GM21390 (cell line): Measurements from ENCODE around the gene IL17B.
A peak's percentile ranks its signal among the peaks of the same experiment; 100 is the strongest.

Source experiments
- ATAC-seq: cut with Tn5 transposase; IDR thresholded peaks from one replicate; pipeline ENCODE4 v1.9.1; 2021; ENCODE audit not compliant: unreplicated experiment

The IL17B gene

DNA sequence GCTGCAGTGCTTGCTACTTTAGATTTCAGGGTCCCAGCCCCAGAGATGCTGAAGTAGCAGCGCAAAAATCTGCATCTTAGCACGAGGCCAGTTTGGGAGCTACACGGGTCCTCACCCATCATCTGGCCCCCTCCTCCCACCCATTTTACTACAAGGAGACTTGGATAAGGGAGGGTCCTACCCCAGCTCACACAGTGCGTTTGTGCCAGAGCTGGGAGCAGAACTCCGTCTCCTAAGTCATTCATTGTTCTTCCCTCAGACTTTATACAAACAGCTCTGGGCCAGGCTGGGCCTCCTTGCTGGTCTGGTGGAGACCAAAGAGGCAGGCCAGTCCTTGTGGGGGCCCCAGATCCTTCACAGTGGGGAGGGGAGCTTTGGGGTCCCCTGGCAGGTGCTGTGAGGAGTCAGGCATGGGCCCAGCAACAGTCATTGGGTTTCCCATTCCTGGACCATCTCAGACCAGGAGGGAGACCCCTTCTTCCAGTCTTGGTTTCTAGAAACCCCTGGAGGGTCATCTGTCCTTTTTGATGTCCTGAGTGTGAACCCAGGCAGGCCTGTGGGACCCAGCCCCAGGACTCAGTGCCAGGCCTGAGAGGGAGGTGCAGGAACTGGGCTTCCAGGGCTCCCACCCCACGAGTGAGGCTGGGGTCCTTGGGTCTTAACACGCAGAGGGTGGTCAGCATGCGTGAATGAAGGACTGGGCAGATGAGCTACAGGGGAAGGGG, 2.3 kb upstream of the IL17B start:
- peak; percentile 34 for ATAC-seq

DNA sequence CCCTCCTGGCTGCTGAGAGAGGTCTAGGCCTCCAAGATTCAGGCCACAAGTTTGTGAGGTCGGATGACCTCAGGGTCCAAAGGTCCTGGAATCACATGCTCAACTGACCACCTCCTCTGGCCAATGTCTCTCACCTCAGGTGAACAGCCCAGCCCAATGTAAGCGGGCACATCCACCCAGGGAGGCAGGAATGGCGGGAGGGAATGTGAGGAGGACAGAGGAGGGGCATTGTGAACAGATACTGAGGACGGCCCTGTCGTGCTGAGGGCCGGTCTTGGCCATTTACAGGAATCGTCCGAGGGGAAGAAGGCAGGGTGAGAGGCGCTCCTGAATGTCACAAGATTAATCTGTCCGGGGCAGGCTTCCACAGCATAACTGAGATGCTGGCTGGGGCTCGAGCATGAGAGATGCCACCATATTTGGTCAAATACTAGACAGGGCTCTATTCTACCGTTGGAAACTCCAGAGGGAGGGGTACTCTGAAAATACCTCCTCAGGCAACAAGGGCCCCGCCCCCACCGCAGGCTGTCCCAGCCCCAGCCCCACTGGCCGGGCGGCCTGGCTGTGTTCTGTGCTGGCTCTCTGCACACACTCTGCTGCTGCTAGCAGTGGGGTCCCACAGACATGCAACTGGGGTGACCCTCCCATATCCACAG, 1.5 kb upstream of the IL17B start:
- ATAC-seq, result no peak

DNA sequence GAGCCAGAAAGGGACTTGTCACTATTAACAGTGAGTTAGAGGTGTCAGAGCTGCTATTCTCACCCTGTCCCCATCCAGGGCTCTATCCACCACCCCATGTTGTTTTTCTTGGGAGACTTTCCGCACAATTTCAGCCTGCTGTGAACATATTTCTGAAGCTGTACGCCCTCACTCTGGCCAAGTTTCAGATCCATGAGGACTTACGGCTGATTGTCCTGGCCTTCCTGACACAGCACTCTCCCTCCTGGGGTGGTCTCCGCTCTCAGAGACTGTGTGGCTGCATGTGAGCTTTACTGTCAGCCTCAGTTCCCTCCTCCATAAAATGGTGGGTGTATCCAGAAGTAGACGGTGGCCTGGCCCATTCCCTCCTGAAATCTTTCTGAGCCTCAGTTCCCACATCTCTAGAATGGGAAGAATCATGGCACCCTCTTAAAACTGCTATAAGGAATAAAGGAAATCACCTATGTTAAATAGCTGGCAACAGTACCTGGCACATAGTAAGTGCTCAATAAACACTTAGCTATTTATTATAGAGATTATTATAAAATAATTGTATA, 804 bp upstream of the IL17B start:
- no peak for ATAC-seq

DNA sequence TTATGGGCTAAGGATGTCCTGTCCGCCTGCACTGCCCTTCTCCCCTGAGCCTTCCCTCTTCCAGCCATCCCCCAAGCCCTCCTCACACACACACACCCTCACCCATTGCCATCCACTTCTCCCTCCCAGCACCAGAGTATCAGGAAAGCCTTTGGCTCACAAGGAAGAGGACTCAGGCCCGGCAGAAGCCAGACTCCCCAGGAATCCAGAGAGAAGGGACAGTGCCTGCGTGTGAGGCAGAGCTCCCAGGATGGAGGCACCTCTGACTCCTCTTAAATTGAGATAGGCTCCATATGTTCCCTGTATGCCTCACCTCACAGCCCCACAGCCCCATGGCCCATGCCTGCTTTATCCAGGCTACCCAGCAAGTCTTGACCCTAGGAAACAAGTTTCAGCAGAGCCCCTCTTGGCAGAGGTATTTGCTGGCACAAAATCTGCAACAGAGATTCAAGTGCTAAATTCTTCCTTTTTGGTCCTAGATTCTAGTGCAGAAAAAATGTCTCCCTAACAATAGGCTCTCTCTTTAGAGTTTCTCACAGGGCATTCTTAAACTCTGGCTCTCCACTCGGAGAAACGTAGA, 761 bp downstream of the IL17B start:
- ATAC-seq, result no peak

DNA sequence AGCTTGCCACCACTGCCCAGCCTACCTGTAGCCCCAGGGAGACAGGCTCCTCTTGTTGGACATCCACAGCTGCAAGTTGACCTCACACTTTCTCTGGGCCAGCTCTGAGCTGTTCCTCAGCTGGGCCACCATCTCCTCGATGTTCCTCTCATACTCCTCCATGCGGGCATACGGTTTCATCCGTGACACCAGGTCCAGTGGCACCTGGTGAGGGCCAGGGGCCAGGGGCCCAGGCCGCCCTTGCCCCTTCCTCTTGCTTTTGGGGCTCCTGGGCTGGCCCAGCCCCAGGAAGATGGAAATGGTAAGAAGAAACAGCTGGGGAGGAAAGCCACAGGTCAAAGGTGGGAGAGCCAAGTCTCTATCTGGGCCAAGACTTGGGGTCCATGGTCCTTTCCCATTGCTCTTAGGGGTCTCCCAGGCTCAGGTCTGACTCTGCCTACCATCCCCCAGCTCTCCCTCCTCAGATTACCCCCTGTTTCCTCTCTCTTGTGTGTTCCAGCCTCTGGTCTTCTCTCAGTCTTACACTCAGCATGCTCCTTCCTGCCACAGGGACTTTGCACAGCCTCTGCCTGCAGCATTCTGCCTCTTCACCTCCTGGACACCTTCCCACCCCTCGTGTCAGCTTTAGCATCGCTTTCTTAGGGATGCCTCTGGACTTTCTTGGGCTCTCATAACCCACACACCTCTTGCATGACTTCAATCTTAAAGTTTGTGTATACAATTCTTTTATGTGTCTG, 2.2 kb downstream of the IL17B start:
- ATAC-seq, result no peak

DNA sequence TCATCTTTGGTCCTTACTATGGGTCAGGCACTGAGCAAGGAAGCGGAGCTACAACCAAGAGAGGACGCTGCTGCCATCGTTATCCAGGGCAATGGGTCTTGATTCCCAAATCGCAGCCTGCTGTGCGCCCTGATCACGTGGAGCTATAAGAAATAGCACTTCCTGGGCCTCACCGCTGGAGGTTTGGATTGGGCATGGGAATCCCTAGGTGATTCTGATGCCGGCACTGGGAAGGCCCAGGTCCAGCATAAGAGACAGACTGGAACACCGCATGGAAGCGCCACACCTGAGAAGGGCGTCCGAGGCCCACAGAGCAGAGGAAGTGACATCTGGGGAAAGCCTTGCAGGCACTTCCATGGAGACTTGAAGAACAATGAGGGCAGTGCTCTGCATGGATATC, 3.0 kb downstream of the IL17B start:
- ATAC-seq, result no peak

DNA sequence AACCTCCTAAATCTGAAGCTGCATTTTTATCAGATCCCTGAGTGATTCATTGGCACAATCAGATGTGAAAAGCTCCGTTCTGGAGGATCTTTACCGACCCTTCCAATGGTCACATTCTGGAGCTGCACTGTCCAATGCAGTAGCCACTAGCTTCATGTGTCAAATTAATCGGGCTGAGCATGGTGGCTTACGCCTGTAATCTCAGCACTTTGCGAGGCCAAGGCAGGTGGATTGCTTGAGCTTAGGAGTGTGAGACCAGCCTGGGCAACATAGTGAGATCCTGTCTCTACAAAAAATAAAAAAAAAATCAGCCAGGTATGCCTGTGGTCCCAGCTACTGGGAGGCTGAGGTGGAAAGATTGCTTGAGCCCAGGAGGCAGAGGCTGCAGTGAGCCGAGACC, 3.7 kb downstream of the IL17B start:
- ATAC-seq, result no peak

DNA sequence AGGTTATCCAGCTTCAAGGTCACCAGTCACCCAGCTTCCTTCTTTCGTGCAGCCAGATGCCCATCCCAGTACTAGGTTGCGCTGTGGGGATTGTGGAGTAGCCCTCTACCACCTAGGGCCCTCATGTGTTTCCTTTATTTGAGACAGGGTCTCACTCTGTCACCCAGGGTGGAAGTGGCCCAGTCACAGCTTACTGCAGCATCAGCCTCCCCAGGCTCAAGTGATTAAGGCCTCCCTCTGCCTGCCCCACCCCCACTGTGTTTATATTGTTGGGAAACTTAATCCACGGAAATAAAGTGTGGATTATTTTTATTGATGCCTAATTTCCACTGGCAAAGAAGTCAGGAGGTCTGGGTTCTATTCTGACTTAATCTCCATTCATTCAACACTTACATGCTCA, 4.3 kb downstream of the IL17B start:
- no peak for ATAC-seq

DNA sequence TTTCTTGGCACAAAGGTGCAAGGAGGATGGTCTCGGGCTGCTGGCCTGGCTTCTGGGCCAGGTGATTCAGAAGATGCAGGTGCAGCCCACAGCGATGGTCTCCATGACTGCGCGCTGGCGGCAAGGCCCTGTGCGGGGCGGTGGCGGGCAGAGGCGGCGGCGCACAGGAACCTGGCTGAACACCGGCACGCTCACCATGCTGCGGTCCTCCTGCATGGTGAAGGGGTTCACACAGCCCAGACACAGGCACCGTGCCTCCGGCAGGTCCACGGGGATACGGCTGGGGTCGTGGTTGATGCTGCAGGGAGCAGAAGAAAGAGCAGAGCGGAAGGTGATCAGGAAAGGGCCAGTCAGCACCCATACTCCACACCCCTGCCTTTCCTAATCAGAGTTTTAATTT, 4.8 kb downstream of the IL17B start:
- no peak for ATAC-seq

DNA sequence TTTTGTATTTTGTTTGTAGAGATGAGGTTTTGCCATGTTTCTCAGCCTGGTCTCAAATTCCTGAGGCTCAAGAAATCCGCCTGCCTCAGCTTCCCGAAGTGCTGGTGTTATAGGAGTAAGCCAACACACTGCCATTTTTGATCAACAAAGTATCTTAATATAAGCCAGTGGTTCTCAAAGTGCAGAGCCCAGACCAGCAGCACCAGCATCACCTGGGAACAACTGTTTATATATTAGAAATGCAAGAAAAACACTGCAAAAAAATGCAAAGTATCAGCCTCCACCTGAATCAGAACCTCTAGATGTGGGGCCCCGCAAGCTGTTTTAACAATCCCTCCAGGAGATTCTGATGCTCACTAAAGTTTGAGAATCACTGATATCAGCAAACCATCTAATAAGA, 6.2 kb downstream of the IL17B start:
- no peak for ATAC-seq

DNA sequence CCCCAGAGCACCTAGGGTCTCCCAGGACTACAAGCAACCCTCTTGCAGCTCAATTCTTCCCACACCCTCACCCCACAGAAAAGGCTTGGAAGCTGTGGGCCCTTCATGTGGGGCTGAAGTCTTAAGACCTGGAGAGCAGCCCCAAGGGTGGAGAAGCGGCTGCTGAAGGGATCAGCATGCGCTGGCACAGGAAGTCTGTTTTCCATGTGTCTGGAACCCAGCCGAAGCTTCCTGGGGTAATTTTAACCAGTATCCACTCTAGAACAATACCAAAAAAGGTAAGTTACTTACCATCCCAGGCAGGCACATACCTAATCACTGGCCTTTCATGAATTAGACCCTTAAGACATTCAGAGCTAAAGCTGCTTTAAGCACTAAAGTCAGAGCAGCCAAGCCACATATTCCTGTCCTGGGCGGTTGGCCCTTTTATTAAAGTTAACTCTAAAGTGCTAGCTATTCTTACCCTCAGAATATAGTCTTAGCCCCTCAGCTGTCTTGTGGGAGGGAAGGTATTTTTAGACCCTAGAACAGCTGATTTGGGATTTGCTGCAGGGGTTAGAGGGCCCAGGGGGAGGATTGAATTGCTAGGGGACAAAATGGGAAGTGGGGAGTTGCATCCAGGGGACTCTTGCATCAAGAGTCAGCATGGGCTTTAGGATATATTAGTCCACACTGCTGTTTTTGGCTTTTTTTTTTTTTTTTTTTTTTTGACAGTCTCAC, 6.9 kb downstream of the IL17B start:
- no peak for ATAC-seq

DNA sequence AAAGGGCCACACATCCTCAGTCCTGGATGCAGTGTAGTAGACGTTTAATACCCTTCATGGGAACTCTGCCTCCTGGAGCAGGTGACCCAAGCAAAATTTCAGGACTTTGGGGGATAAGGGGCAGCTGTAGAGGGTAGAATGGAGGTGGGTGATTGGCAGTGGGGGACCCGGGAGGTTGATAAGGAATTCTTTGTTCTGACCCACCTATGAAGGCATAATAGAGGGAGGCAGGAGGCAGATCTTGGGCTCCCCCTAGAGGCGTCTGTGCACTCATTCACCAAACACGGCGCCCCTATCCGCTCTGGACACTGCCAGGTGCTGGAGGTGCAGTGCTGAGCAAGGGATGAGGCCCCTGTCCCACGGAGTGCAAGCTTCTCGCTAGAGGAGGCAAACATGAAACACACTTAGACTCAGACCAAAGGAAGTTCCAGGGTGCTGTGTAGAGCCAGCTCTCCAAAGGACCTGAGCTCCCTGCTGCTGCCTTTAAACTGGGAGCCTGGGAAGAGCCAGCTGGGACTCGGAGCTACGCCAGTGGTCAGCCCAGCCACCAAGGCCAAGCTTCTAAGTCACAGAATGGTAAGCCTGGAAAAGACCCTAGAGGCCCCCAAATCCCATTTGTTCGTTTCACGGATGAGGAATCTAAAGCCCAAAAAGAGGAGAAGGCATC, 7.7 kb downstream of the IL17B start:
- ATAC-seq, result peak; percentile 84

DNA sequence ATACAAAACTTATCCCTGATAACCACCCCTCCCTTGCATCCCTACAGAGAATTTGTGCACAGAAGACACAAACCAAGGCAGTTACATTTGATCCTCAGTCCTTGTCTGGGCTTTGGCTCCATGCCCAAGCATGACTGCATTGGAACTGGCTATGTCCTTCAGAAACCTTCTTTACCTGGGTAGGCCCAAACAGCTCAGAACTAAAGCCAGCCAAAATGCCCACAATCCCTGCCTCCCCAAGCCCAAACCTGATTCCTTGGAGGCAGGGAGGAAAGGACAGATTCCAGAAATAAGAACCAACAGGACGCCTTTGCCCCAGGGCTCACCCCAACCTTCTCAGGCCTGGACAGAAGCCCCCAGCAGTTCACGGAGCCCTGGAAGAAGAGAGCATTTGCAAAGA, 8.2 kb downstream of the IL17B start:
- ATAC-seq, result no peak

DNA sequence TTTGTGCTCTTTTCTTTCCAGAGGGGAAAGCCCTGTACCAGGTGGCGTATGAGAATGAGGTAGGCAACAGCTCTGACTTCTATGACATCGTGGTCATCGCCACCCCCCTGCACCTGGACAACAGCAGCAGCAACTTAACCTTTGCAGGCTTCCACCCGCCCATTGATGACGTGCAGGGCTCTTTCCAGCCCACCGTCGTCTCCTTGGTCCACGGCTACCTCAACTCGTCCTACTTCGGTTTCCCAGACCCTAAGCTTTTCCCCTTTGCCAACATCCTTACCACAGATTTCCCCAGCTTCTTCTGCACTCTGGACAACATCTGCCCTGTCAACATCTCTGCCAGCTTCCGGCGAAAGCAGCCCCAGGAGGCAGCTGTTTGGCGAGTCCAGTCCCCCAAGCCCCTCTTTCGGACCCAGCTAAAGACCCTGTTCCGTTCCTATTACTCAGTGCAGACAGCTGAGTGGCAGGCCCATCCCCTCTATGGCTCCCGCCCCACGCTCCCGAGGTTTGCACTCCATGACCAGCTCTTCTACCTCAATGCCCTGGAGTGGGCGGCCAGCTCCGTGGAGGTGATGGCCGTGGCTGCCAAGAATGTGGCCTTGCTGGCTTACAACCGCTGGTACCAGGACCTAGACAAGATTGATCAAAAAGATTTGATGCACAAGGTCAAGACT, 11.0 kb downstream of the IL17B start:
- no peak for ATAC-seq

DNA sequence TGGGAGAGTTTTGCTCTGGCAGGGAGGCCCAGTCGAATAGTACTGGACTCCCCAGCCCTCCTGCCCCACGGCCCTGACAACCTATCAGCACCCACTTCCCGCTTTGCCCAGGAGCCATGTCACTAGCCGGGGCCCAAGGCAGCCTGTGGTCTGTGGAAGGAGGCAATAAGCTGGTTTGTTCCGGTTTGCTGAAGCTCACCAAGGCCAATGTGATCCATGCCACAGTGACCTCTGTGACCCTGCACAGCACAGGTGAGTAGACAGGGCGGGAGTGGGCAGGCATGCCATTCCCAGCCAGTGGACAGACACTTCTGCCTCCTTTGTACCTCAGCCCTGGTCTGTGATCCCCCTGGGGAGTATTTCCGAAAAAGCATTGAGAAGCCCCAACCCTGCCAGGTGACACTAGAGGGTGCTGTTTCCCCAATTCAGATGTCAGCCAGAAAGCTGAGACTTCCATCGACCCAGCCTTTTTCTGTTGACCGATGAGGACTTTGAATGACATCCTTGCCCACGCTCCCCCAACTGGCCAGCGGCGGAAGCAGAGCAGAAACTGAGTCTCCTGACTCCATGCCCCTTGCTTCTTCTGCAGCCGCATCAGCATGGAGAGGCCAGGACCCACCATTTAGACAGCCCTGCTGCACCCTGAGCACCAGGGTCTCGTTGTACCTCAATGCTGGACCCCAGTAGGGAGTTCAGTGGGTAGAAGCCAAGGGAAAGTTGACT, 11.7 kb downstream of the IL17B start:
- peak; percentile 71 for ATAC-seq

DNA sequence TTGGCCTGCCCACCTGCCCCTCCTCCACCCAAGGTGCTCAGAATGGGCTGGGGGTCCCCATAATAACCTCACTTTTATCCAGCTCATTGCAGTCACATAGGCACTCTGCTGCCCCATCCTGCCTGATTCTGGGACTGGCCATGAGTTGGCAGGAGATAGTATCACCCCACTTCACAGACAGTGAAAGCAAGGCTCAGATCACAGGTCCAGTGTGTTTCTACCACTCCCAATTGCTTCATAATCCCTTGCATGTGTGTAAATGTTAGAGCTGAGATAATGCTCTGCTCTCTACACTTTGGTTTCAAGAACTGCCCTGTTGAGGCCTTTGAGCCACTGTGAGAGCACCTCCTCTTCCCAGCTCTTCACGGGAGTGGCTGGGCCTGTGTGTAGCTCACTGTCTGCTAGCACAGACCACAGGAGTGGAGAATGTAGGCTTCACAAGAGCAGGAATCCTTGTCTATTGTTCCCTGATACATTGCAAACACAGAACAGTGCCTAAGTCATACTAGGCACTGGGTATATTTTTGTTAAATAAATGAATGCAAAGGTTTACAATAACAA, 12.8 kb downstream of the IL17B start:
- ATAC-seq, result no peak

DNA sequence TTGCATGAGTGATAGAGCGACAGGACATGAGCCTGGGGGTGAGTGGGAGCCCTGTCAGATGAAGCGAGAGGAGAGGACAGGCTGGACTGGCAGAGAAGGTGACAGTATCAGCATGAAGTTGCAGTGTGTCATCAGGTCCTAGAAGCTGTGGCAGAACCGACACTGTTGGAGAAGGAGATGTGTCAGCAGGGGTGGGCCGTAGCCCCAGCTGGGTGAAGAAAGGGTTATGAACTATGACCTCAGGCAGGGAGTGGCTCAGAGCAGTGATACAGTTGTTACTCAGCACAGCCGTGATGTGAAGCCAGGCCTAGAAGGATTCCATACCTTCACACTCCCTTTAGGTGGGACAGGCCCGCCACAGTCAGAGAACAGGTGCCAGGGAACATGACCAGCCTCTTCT, 13.7 kb downstream of the IL17B start:
- ATAC-seq, result no peak

DNA sequence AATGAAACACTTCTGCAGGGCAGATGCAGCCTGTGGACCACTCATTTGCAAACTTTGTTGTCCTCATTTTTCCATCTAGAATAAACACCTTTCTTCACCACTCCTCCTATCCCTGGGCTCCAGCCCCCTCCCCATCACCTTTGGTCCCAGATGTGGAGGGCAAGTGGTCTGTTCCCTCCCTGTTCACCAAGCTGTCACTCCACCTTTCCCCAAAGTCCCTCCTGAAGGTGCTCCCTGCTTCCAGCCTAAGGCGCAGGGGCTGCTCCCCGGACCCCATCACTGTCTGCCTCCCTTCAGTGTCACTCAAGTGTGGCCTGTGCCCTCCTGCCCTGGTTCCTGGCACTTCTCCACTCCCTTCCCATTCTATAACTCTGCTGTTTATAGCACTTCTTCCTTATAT, 14.4 kb downstream of the IL17B start:
- no peak for ATAC-seq

DNA sequence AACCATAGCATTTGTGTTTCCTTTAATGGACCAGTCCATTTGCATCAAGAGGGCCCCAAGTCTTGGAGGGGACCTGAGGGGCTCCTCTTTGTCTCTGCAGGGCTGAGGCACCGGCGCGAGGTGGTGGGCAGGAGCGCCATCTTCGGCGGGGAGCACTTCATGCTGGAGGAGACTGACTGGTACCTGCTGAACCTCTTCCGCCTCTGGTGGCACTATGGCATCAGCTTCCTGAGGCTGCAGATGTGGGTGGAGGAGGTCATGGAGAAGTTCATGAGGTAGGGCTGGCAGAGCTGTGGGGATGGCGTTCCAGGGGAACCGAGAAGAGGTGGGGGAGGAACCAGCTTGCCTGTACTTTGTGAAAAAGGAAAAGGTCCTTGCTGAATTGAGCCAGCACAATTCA, 15.2 kb downstream of the IL17B start:
- ATAC-seq, result no peak
